Thyroid gland (tissue), 4 donors: ENCODE results near the gene PDZD2.

Experiments used
- POLR2A ChIP-seq, 2 donors: fragments of 450-650 bp; IDR thresholded peaks; one replicate each; pipeline ENCODE4 v1.6.1; 2017; ENCODE audit warnings: antibody characterized with exemption in 2 of 2, mild to moderate bottlenecking in 2 of 2, moderate library complexity in 1 of 2
- TF ChIP-seq, protein P1 (sequence below), 6 experiments: fragments of 200-600 bp in 3 of 6; fragments of 450-650 bp in 3 of 6; sonication (generic) in 3 of 6; IDR thresholded peaks; one replicate each; pipeline ENCODE4 v1.5.1; 2016 to 2019; ENCODE audit warnings: antibody characterized with exemption in 6 of 6, mild to moderate bottlenecking in 2 of 6, inconsistent platforms in 1 of 6, moderate library complexity in 1 of 6

DNA sequence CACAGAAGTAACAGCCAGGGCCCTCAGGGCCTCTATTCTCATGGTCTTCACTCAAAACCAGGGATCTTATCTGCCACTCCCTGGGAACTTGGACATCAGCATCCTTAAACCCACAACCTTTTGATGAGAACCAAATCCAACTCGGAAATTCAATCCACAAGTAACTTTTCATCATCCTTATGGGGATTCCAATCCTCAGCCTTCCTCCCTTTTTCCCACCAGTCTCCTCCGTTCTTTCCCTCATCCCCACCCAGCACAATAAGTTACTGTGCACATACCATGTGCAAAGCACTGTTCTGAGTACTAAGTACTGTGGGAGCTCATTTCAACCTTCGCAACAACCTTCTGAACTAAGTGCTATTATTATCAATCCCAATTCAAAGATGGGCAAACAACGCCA, 518.1 kb downstream of the PDZD2 start:
- TF ChIP-seq POLR2A (IDR thresholded peaks at IDR 0.05): no peak
- TF ChIP-seq, protein P1, sequence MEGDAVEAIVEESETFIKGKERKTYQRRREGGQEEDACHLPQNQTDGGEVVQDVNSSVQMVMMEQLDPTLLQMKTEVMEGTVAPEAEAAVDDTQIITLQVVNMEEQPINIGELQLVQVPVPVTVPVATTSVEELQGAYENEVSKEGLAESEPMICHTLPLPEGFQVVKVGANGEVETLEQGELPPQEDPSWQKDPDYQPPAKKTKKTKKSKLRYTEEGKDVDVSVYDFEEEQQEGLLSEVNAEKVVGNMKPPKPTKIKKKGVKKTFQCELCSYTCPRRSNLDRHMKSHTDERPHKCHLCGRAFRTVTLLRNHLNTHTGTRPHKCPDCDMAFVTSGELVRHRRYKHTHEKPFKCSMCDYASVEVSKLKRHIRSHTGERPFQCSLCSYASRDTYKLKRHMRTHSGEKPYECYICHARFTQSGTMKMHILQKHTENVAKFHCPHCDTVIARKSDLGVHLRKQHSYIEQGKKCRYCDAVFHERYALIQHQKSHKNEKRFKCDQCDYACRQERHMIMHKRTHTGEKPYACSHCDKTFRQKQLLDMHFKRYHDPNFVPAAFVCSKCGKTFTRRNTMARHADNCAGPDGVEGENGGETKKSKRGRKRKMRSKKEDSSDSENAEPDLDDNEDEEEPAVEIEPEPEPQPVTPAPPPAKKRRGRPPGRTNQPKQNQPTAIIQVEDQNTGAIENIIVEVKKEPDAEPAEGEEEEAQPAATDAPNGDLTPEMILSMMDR (IDR thresholded peaks at IDR 0.05): no peak
